Small intestine (tissue), 7 donors: ENCODE results near the gene SIK2. TPM values are rescaled to one million over a fixed set of nuclear protein-coding genes. Genes with fewer than 3 reads are reported as not detected.
"Not testable (repeated sequence)": the region's sequence is repeated elsewhere in the genome, so short reads cannot be mapped to it uniquely, and the experiment has no call there.

Source experiments
- DNase-seq, 2 donors: peaks; one replicate each; pipeline versions ENCODE4 v3.0.0 to v3.0.0-alpha.2; 2013
- FAIRE-seq: peaks from 2 replicates; lab custom pipeline; 2012; peaks lifted over from hg19 to GRCh38; lab: Jason Lieb, UNC
- H3K27ac ChIP-seq, 3 donors: one replicate each; pipeline ENCODE4 v1.5.1; 2013; ENCODE audit warnings: low read length in 2 of 3, mild to moderate bottlenecking in 2 of 3, control low read depth in 1 of 3, inconsistent platforms in 1 of 3, low read depth in 1 of 3, moderate library complexity in 1 of 3
- H3K27me3 ChIP-seq, 3 donors: one replicate each; pipeline ENCODE4 v1.6.1; 2013; ENCODE audit warnings: low read length in 3 of 3, inconsistent platforms in 1 of 3; ENCODE audit not compliant: control insufficient read depth in 3 of 3, insufficient read depth in 3 of 3
- H3K36me3 ChIP-seq, 3 donors: one replicate each; pipeline ENCODE4 v1.6.1; 2013; ENCODE audit warnings: low read length in 3 of 3, inconsistent platforms in 1 of 3, low read depth in 1 of 3, mild to moderate bottlenecking in 1 of 3, moderate library complexity in 1 of 3; ENCODE audit not compliant: control insufficient read depth in 3 of 3, insufficient read depth in 2 of 3
- H3K4me1 ChIP-seq, 3 donors: one replicate each; pipeline ENCODE4 v1.6.1; 2013; ENCODE audit warnings: low read length in 2 of 3, inconsistent platforms in 1 of 3, low read depth in 1 of 3, mild to moderate bottlenecking in 1 of 3, moderate library complexity in 1 of 3; ENCODE audit not compliant: control insufficient read depth in 3 of 3, insufficient read depth in 2 of 3
- H3K4me3 ChIP-seq, 3 donors: one replicate each; pipeline ENCODE4 v1.5.1; 2013; ENCODE audit warnings: low read length in 3 of 3, control low read depth in 1 of 3, inconsistent platforms in 1 of 3, low read depth in 1 of 3, mild to moderate bottlenecking in 1 of 3, moderate library complexity in 1 of 3
- H3K9me3 ChIP-seq, 2 donors: one replicate each; pipeline ENCODE4 v1.6.1; 2013; ENCODE audit warnings: low read depth in 1 of 2, low read length in 1 of 2; ENCODE audit not compliant: control insufficient read depth in 2 of 2, insufficient read depth in 1 of 2
- WGBS, 3 donors: extraction: QIAGEN DNeasy Blood & Tissue Kit; methylation state at CpG; one replicate each; pipeline ENCODE4 v1.1.7; 2013; 5-methylcytosine and 5-hydroxymethylcytosine counted together
- polyA plus RNA-seq, 4 donors: library from polyadenylated mRNA; stranded (reverse) in 3 of 4; unstranded in 1 of 4; fragments of 200-250 nt in 3 of 4; fragments of 120-200 nt in 1 of 4; gene quantifications; one replicate each; pipeline versions ENCODE4 v1.2.1 to v1.2.3, GENCODE V29; 2013
- donor health status: healthy with polysubstance abuse.
- donor health status: control.
- donor health status: control.
- donor health status: Bipolar disorder and iron deficiency.
- donor health status: healthy.

Gene SIK2
- polyA plus RNA-seq, 4 donors: 3.8 to 22.5 (median 5.6) TPM

DNA sequence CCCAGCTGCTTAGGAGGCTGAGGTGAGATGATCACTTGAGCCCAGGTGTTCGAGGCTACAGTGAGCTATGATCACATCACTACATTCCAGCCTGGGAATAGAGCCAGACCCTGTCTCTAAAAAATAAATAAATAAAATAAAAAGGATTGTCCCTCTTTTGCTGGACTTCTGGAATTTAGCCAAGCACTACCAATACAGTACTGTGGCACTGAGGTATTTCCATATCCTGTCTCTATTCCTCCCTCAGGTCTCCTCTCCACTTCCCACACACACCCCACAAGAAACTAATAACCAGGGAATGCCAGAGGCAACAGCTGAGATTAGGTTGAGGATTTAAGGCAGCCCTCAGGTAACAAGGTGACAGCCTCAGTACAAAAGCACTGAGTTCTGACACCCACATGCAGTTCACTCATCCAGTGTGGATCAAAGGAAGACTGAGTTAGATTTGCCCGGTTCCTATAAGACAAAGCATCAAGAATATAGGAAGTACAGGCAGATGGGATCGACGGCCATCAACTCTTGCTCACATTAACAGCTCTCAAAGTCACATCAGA lies 168.4 kb downstream of the SIK2 start:
- 62 to 76% (median 75%) methylated on average over 4 of the region's 4 CpGs for WGBS, 3 donors
- DNase-seq: no peak
- Histone ChIP-seq H3K36me3 (no peaks in the 10 kb centered on the region), H3K27me3 (no peaks in the 10 kb centered on the region), H3K9me3 (no peaks in the 10 kb centered on the region), H3K4me1 (peaks cover 0 to 11% (median 2%) of the 10 kb centered on the region in 3 donors), H3K27ac (no peak overlapping the region), H3K4me3 (no peak overlapping the region)
- FAIRE-seq: no peak

DNA sequence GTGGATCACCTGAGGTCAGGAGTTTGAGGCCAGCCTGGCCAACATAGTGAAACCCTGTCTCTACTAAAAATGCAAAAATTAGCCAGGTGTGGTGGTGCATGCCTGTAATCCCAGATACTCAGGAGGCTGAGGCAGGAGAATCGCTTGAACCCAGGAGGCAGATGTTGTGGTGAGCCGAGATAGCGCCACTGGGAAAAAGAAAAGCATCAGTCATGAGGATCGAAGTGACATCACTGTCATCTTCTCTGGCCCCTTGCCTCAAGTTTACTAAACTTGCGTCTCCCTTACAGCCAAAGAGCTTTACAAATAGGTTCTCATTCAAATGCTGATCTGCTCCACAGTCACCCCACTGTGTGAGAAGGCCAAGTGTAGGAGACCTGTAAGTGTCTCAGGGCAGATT lies 169.0 kb downstream of the SIK2 start:
- H3K4me1 ChIP-seq: peaks cover 0 to 11% (median 2%) of the 10 kb centered on the region in 3 donors
- H3K9me3 ChIP-seq, H3K27ac ChIP-seq, H3K27me3 ChIP-seq, FAIRE-seq, DNase-seq, H3K4me3 ChIP-seq, H3K36me3 ChIP-seq: not testable (repeated sequence)
- WGBS, 3 donors: 92 to 99% (median 99%) methylated on average over 5 of the region's 5 CpGs

DNA sequence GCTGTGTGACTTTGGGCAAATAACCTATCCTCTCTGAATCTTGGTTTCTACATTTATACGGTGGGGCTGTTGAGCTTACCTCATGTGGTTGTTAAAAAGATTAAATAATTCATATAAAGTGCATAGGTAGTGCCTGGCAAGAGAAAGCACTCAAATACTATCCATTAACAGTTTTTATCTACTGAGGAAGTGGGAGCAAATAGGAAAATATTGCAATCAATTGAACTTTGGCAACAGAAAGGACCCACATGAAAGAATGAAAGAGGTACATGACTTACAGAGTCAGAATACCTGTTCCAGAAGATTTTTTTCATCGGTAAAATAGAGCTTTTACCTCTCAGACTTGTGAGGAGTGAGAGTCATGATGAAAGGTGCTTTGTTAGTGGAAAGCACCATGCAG lies 170.3 kb downstream of the SIK2 start:
- 23 to 68% (median 43%) methylated on average over 2 of the region's 2 CpGs for WGBS, 3 donors
- H3K4me3 ChIP-seq: no peak overlapping the region

DNA sequence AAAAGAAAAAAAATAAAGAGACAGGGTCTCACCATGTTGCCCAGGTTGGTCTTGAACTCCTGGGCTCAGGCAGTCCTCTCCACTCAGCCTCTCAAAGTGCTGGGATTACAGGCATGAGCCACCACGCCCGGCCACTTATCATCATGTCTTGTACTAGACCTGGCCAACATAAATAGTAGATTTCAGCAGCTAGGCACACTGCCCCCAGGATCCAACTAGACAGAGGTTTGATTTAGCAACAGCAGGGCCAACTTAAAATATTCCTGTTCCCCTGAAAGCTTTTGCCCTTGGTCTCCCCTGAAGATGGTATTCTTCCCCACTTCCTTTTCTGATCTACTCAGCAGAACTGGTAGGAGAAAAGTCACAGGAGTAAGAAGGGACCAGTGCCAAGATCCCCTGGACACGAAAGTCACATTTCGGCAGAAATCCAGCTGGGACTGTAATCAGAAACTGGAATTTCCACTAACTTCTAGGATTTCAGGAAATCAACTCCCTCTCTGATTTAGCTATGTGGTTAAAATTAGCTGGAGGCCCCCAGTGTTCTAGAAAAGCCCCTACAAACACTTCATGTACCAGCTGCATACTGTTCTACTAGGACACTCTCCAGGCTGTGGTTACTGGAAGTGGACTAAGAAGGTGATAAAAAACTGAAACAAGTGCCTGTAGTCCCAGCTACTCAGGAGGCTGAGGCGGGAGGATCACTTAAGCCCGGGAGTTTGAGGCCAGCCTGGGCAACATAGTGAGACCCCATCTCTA lies 172.9 kb downstream of the SIK2 start:
- Histone ChIP-seq H3K27me3 (no peaks in the 10 kb centered on the region), H3K4me1 (peaks cover 1 to 26% (median 2%) of the 10 kb centered on the region in 3 donors), H3K36me3 (no peaks in the 10 kb centered on the region), H3K9me3 (no peaks in the 10 kb centered on the region), H3K4me3 (no peak overlapping the region), H3K27ac (peak overlapping the region in 1 of 3 donors; percentile 40)
- FAIRE-seq: no peak
- WGBS, 3 donors: 67 to 79% (median 69%) methylated on average over 6 of the region's 6 CpGs
- no peak for DNase-seq

More for the DNA sequence above, 170.3 kb downstream of the SIK2 start:
- Histone ChIP-seq H3K27me3 (no peaks in the 10 kb centered on the region), H3K4me1 (peaks cover 0 to 15% (median 0%) of the 10 kb centered on the region in 3 donors), H3K27ac (no peak overlapping the region), H3K9me3 (no peaks in the 10 kb centered on the region), H3K36me3 (no peaks in the 10 kb centered on the region)
- no peak for DNase-seq
- no peak for FAIRE-seq

DNA sequence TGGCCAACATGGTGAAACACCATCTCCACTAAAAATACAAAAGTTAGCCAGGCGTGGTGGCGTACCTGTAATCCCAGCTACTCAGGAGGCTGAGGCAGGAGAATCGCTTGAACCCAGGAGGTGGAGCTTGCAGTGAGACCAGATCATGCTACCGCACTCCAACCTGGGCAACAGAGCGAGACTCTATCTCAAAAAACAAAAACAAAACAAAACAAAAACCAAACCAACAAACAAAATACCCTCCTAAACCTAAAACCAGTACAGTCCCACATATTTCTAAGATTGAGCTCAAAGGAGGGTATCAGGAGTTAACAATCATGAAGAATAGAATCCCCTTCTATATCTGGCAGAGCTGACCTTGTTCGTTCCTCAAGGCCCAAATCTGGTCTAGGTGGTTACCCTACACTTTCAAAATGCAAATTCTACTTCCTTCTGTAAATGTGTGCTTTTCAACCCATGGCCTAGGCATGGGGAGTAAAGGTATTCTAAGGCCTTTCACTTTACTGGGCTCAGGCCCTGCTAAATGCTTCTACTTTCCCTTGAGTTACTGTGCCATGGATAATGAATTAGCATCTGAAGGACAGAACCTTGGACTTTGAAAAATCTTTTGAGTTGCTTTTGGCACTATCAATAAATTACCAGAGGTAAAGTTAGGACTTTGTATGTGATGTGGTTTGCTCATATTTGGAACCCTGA lies 174.3 kb downstream of the SIK2 start:
- peak overlapping the region in 1 of 3 donors; percentile 36 for H3K27ac ChIP-seq
- FAIRE-seq (no peak), DNase-seq (peak in 1 of 2 donors; percentile 21)

DNA sequence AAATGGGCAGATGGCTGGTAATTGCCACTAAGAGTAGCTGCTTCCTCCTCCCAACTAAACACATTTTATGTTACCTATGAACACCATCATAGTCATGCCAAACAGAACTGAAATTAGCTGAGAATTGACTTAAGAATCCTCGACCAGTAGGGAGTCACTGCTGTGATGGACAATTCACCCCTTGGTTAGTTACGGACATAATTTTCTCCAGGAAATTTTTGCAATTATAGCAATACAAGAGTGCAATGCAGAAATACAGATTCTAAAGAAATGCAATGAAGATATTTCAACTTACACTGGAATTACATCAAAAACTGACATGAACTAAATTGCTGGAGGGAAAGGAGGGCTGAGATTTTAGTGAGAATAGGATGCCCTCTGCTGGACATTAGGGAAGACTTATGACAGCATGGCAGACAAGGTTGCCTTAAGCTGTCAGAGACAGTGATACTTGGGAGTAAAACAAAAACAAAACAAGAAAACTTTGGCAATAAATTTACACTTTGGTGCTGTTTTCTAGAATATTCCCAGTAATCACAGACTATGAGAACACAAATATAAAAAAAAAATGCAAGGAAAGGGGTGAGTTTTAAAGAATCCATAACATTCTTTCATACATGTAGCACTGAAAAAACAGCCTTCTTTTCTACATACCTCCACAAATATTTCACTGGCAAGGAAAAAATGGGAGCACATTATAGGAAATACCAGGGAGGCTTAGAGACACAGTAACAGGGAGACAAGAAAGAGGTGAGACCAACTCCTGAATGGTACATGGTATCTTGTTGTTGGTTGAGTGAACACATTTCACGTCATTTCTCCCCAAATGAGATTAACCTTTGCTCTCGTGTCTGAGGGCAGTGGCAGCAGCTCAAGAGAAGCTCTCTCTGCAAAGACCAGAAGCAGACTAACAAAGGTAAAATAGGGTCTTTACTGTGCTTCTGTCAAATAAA lies 175.1 kb downstream of the SIK2 start:
- H3K4me1 ChIP-seq: peaks cover 1 to 36% (median 2%) of the 10 kb centered on the region in 3 donors
- no peak for FAIRE-seq
- WGBS, 3 donors: 41 to 60% (median 56%) methylated on average over 4 of the region's 4 CpGs
- peak; percentile 79 to 80 for DNase-seq
- no peaks in the 10 kb centered on the region for H3K36me3 ChIP-seq
- no peaks in the 10 kb centered on the region for H3K9me3 ChIP-seq
- peak overlapping the region in 1 of 3 donors; percentile 78 for H3K27ac ChIP-seq
- H3K4me3 ChIP-seq: no peak overlapping the region
- no peaks in the 10 kb centered on the region for H3K27me3 ChIP-seq

More for the DNA sequence above, 174.3 kb downstream of the SIK2 start:
- Histone ChIP-seq H3K9me3 (no peaks in the 10 kb centered on the region), H3K4me1 (peaks cover 1 to 31% (median 2%) of the 10 kb centered on the region in 3 donors), H3K36me3 (no peaks in the 10 kb centered on the region), H3K4me3 (no peak overlapping the region), H3K27me3 (no peaks in the 10 kb centered on the region)
- 82 to 86% (median 83%) methylated on average over 6 of the region's 6 CpGs for WGBS, 3 donors

DNA sequence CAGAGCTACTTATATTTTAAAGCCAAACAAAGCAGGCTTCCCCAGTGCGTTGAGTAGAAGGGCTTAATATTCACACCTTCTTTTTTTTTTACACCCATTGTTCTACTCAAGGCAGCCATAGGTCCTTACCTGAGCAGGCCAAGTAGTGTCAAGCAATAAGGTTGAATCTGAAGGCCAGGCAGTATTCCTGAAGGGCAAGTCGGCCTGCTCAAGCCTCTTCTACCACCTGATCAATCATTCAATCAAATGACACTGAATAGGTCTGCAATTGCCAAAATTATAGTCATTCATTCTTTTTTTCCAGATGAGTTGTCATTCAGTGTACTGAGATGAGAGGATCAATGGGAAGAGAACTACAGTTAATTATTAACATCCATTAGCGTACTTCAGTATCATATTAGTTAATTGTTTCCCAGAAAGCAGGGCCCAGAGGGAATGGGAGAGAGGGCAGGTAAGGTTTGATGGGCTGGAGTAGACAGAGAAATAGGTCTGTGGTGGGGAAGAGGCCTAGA lies 175.9 kb downstream of the SIK2 start:
- DNase-seq: peak; percentile 57 to 68
- H3K27me3 ChIP-seq: no peaks in the 10 kb centered on the region
- 11 to 67% (median 42%) methylated on average over 3 of the region's 3 CpGs for WGBS, 3 donors
- H3K36me3 ChIP-seq: no peaks in the 10 kb centered on the region
- H3K4me3 ChIP-seq: no peak overlapping the region
- H3K27ac ChIP-seq: peak overlapping the region in 1 of 3 donors; percentile 78
- H3K4me1 ChIP-seq: peaks cover 1 to 37% (median 2%) of the 10 kb centered on the region in 3 donors
- FAIRE-seq: no peak
- H3K9me3 ChIP-seq: no peaks in the 10 kb centered on the region
